ENCODE measurements around the gene RANBP9.

RANBP9 gene

DNA sequence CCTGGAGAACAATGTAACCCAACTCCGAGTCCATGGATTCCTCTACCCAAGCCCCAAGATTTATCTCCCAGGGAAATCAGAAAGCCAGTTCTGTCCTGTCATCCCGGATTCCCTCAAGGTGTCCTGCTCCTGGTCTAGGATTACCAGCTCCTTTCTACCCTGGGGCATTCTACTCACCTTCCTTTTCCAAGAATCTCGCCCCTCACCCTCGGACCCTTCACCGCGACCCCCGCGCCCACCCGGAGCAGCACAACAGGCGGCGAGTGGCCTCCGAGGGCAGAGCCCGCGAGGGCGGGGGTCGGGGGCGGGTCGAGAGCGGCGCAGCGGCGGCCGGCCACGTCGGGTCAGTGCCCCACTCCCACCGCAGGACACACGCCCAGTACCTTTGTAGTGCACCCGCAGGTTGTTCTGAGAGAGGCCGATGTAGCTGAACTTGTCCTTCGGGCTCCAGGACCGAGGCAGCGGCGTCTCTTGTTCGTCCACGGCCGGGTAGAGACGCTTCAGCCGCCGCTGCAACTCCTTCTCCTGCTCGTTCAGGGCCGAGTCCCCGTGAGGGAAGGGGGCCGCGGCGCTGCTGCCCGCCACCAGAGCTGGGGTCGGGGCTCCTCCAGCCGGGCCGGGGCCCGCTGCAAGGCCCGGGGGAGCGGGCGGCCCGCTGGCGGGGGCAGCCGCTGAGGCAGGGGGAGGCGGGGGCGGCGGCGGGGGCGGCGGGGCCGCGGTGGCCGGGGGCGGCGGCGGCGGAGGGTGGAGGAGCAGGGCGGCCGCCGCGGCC, 897 bp downstream of the RANBP9 start:
- Mint-ChIP-seq H3K27me3 (ENCODE audit: low read depth) (no peaks in the 10 kb centered on the region), H3K4me3 (peak overlapping the region; percentile 93 to 100 (median 99)), H3K27ac (peak overlapping the region; percentile 88 to 99 (median 97)), H3K9me3 (no peaks in the 10 kb centered on the region), H3K4me1 (peaks cover 32% of the 10 kb centered on the region), H3K36me3 (ENCODE audit: low read depth) (peaks cover 4% of the 10 kb centered on the region)
- TF ChIP-seq, protein P1, sequence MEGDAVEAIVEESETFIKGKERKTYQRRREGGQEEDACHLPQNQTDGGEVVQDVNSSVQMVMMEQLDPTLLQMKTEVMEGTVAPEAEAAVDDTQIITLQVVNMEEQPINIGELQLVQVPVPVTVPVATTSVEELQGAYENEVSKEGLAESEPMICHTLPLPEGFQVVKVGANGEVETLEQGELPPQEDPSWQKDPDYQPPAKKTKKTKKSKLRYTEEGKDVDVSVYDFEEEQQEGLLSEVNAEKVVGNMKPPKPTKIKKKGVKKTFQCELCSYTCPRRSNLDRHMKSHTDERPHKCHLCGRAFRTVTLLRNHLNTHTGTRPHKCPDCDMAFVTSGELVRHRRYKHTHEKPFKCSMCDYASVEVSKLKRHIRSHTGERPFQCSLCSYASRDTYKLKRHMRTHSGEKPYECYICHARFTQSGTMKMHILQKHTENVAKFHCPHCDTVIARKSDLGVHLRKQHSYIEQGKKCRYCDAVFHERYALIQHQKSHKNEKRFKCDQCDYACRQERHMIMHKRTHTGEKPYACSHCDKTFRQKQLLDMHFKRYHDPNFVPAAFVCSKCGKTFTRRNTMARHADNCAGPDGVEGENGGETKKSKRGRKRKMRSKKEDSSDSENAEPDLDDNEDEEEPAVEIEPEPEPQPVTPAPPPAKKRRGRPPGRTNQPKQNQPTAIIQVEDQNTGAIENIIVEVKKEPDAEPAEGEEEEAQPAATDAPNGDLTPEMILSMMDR (IDR thresholded peaks at IDR 0.05; ENCODE audit: unreplicated experiment in 3 of 3): no peak

DNA sequence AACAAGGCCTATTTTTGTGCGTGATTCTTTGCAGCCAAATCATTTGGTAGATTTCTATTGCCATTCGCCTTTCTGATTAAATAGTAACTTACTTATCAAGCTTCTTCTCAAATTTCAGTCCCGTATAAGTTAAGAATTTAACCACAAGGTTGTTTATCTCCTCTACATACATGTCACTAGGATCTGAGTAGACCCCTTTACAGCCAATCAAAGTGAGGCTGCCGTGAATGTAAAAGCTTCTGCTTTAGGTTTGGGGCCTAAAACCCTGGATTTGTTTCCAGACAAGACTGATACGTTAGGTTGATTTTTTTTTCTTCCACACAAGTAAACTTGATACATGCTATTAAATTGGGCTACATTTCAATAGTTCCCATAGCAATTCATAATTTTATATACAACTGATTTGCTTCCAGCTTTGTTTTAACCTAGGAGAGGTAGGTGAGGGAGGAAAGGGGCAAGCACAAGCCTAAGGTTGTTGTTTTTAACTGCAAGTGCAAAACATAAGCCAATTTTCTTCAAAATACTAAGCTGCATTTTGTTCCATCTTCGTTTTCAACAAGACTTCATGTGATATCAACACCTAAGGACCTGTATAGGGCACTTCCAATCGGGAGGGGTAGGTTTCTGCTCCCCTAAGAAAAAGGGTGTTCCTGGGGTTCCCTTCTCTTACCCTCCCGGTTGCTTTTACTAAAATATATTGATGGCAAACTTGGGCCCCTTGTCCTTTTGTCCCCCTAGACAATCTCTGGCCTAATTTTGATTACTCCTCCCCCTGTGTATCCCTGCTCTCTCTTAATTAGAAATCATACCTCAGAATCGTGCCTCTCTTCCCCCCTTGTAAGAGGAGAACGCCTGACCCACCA, 1.7 kb downstream of the RANBP9 start:
- peaks cover 4% of the 10 kb centered on the region for H3K36me3 Mint-ChIP-seq (ENCODE audit: low read depth)
- TF ChIP-seq, protein P1 (IDR thresholded peaks at IDR 0.05; ENCODE audit: unreplicated experiment in 3 of 3): no peak
- no peaks in the 10 kb centered on the region for H3K9me3 Mint-ChIP-seq
- H3K27me3 Mint-ChIP-seq (ENCODE audit: low read depth): no peaks in the 10 kb centered on the region
- peak overlapping the region; percentile 93 to 100 (median 99) for H3K4me3 Mint-ChIP-seq
- H3K4me1 Mint-ChIP-seq: peaks cover 32% of the 10 kb centered on the region
- H3K27ac Mint-ChIP-seq: peak overlapping the region; percentile 88 to 99 (median 97)

DNA sequence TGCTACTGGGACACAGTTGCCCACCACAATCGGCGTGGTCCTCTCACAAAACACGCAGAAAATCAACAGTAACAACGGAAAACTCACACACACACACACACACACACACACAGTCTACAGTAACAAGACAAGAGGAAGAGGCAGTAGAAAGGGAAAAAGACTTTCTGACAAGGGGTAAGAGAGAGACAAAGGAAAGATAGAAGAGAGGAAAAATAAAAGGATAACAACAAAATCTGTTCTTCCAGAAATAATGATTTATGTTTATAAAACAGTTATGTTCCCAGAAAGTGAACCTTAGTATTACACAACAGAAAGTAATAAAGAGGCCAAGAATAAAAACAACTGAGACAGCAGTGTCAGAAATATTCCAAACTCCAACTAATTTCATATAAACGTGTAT, 2.9 kb downstream of the RANBP9 start:
- no peaks in the 10 kb centered on the region for H3K27me3 Mint-ChIP-seq (ENCODE audit: low read depth)
- H3K9me3 Mint-ChIP-seq: no peaks in the 10 kb centered on the region
- peak overlapping the region; percentile 88 to 99 (median 97) for H3K27ac Mint-ChIP-seq
- H3K4me1 Mint-ChIP-seq: peaks cover 32% of the 10 kb centered on the region
- TF ChIP-seq, protein P1 (IDR thresholded peaks at IDR 0.05; ENCODE audit: unreplicated experiment in 3 of 3): no peak
- H3K36me3 Mint-ChIP-seq (ENCODE audit: low read depth): peaks cover 4% of the 10 kb centered on the region
- H3K4me3 Mint-ChIP-seq: peak overlapping the region; percentile 93 to 100 (median 99)

DNA sequence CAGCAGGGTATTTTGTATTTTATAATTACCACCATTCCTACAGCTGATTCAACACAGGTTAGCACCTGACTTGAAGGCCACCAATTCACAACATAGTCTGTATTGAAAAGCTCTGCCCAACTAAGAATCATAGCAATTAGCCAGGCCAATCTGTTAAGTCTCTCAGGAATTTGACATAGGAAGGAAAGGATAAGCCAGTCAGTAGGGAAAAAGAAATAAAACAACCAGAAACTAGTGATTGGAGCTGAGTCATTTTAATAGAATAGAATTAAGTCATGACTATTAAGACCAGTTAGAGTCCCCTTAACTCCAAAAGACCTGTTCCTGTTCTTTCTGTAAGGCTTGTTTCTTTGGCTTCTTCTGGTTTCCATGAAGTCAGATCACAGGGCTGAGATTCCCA, 8.1 kb downstream of the RANBP9 start:
- H3K36me3 Mint-ChIP-seq (ENCODE audit: low read depth): peaks cover 8% of the 10 kb centered on the region
- no peak overlapping the region for H3K27ac Mint-ChIP-seq
- H3K9me3 Mint-ChIP-seq: no peaks in the 10 kb centered on the region
- no peak overlapping the region for H3K4me3 Mint-ChIP-seq
- TF ChIP-seq, protein P1 (IDR thresholded peaks at IDR 0.05; ENCODE audit: unreplicated experiment in 3 of 3): no peak
- H3K4me1 Mint-ChIP-seq: peaks cover 15% of the 10 kb centered on the region
- H3K27me3 Mint-ChIP-seq (ENCODE audit: low read depth): no peaks in the 10 kb centered on the region

DNA sequence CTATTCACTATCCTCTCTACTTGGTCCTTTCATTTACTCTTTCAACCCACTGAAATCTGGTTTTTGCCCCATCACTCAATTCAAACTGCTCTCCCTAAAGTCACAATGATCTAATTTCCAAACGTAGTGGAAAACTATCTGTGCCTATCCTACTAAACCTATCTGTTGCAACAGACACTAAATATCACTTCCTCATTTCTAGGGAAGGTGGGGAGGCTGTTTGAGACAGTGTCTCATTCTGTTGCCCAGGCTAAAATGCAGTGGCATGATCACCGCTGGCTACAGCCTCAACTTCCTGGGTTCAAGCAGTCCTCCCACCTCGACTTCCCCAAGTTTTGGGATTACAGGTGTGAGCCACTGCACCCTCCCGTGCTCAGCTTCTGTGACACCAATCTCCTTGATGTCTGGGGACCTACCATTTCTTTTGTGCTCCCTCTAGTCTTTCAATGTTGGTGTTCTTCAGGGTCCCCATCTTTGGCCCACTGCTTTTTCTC, 8.8 kb downstream of the RANBP9 start:
- Mint-ChIP-seq H3K36me3 (ENCODE audit: low read depth) (peaks cover 8% of the 10 kb centered on the region), H3K4me1 (peaks cover 11% of the 10 kb centered on the region), H3K27me3 (ENCODE audit: low read depth) (no peaks in the 10 kb centered on the region), H3K9me3 (no peaks in the 10 kb centered on the region), H3K27ac (no peak overlapping the region), H3K4me3 (no peak overlapping the region)
- TF ChIP-seq, protein P1 (IDR thresholded peaks at IDR 0.05; ENCODE audit: unreplicated experiment in 3 of 3): no peak
